Osteoblast (primary cell): ENCODE results near the gene BCAS4. TPM values are rescaled to one million over a fixed set of nuclear protein-coding genes. Genes with fewer than 3 reads are reported as not detected.
"Not testable (repeated sequence)": the region's sequence is repeated elsewhere in the genome, so short reads cannot be mapped to it uniquely, and the experiment has no call there.

Experiments used
- DNase-seq: peaks from one replicate; pipeline ENCODE4 v3.0.0; 2011; ENCODE audit warnings: low spot score, mixed read lengths; ENCODE audit not compliant: insufficient read length; ENCODE audit errors: missing footprints
- H2AFZ ChIP-seq: 2 replicates; pipeline ENCODE4 v1.6.0; 2011; ENCODE audit warnings: mild to moderate bottlenecking, low read length
- H3K27ac ChIP-seq: 2 replicates; pipeline ENCODE4 v1.5.1; 2011; ENCODE audit warnings: mild to moderate bottlenecking, low read depth, low read length, moderate library complexity
- H3K27me3 ChIP-seq: 2 replicates; pipeline ENCODE4 v1.6.0; 2012; ENCODE audit warnings: mild to moderate bottlenecking, control low read depth, inconsistent platforms, low read length, moderate library complexity; ENCODE audit not compliant: insufficient read depth
- H3K36me3 ChIP-seq: 2 replicates; pipeline ENCODE4 v1.5.1; 2011; ENCODE audit warnings: mild to moderate bottlenecking, low read length, control low read depth, moderate library complexity; ENCODE audit not compliant: insufficient read depth
- H3K4me1 ChIP-seq: 2 replicates; pipeline ENCODE4 v1.5.1; 2011; ENCODE audit warnings: mild to moderate bottlenecking, low read length, control low read depth, moderate library complexity; ENCODE audit not compliant: insufficient read depth
- H3K4me2 ChIP-seq: 2 replicates; pipeline ENCODE4 v1.6.0; 2011; ENCODE audit warnings: mild to moderate bottlenecking, low read length; ENCODE audit not compliant: insufficient read depth
- H3K4me3 ChIP-seq: fragments of 200-600 bp; sonication (generic); 3 replicates; pipeline ENCODE4 v1.5.1; 2012; ENCODE audit warnings: mild to moderate bottlenecking, low read length, inconsistent platforms; ENCODE audit not compliant: insufficient read depth
- H3K79me2 ChIP-seq: 2 replicates; pipeline ENCODE4 v1.6.0; 2012; ENCODE audit warnings: mild to moderate bottlenecking, low read length, control low read depth, inconsistent platforms; ENCODE audit not compliant: insufficient read depth
- H3K9me3 ChIP-seq: 2 replicates; pipeline ENCODE4 v1.5.1; 2011; ENCODE audit warnings: low read depth, low read length, control low read depth
- H4K20me1 ChIP-seq: 2 replicates; pipeline ENCODE4 v1.6.0; 2012; ENCODE audit warnings: mild to moderate bottlenecking, low read length, control low read depth; ENCODE audit not compliant: insufficient read depth
- CTCF ChIP-seq: IDR thresholded peaks from 2 replicates; pipeline ENCODE4 v1.5.1; 2011; ENCODE audit warnings: mild to moderate bottlenecking, low read depth, low read length, moderate library complexity; ENCODE audit errors: extremely low read depth
- total RNA-seq: library from RNA; depleted of rRNA; stranded (reverse); fragments of >200 nt; gene quantifications from 2 replicates; pipeline ENCODE4 v1.2.3, GENCODE V29; 2012

Gene BCAS4
- total RNA-seq, 1 donor = 2.9 TPM

GRCh38 chr20:50879649-50880550 is 85.0 kb downstream of the BCAS4 start:
- H3K27me3 ChIP-seq = no peaks in the 10 kb centered on the region
- no peaks in the 10 kb centered on the region for H3K36me3 ChIP-seq
- no peak overlapping the region for H3K27ac ChIP-seq
- H3K4me3 ChIP-seq = no peak overlapping the region
- H3K9me3 ChIP-seq = no peaks in the 10 kb centered on the region
- no peak overlapping the region for H3K4me2 ChIP-seq
- no peak overlapping the region for H2AFZ ChIP-seq
- DNase-seq = peak; percentile 82
- H3K4me1 ChIP-seq = no peaks in the 10 kb centered on the region
- H4K20me1 ChIP-seq = no peaks in the 10 kb centered on the region
- H3K79me2 ChIP-seq = no peaks in the 10 kb centered on the region
- no peak for TF ChIP-seq CTCF

GRCh38 chr20:50881759-50882424 is 87.0 kb downstream of the BCAS4 start:
- not testable (repeated sequence) for H4K20me1 ChIP-seq, H3K36me3 ChIP-seq, H2AFZ ChIP-seq, H3K79me2 ChIP-seq, DNase-seq, H3K27me3 ChIP-seq, H3K27ac ChIP-seq, H3K4me1 ChIP-seq, H3K4me2 ChIP-seq, H3K9me3 ChIP-seq, H3K4me3 ChIP-seq

GRCh38 chr20:50883856-50884255 is 89.0 kb downstream of the BCAS4 start:
- Histone ChIP-seq H4K20me1 (peaks cover 11% of the 10 kb centered on the region), H3K36me3 (peaks cover 12% of the 10 kb centered on the region), H3K4me1 (no peaks in the 10 kb centered on the region), H3K4me3 (no peak overlapping the region), H2AFZ (no peak overlapping the region), H3K27ac (no peak overlapping the region), H3K27me3 (no peaks in the 10 kb centered on the region), H3K4me2 (no peak overlapping the region), H3K79me2 (no peaks in the 10 kb centered on the region), H3K9me3 (no peaks in the 10 kb centered on the region)
- no peak for TF ChIP-seq CTCF
- DNase-seq = no peak

GRCh38 chr20:50885068-50885467 is 90.2 kb downstream of the BCAS4 start:
- Histone ChIP-seq H4K20me1 (peaks cover 16% of the 10 kb centered on the region), H3K79me2 (peaks cover 5% of the 10 kb centered on the region), H3K4me2 (no peak overlapping the region), H3K27ac (no peak overlapping the region), H3K4me3 (no peak overlapping the region), H3K4me1 (no peaks in the 10 kb centered on the region), H3K9me3 (no peaks in the 10 kb centered on the region), H3K27me3 (no peaks in the 10 kb centered on the region), H2AFZ (no peak overlapping the region), H3K36me3 (peaks cover 21% of the 10 kb centered on the region)
- TF ChIP-seq CTCF = no peak
- DNase-seq = no peak
